Mucosa of stomach (tissue), 1 donor: ENCODE results near the gene C14orf39.
"Not testable (repeated sequence)": the region's sequence is repeated elsewhere in the genome, so short reads cannot be mapped to it uniquely, and the experiment has no call there.

Experiments
- H3K27me3 ChIP-seq: one replicate; pipeline ENCODE4 v1.7.0; 2013; ENCODE audit warnings: mild to moderate bottlenecking, low read length; ENCODE audit not compliant: control insufficient read depth, insufficient read depth
- H3K36me3 ChIP-seq: one replicate; pipeline ENCODE4 v1.7.0; 2013; ENCODE audit warnings: low read length; ENCODE audit not compliant: control insufficient read depth, insufficient read depth
- H3K4me1 ChIP-seq: one replicate; pipeline ENCODE4 v1.7.0; 2013; ENCODE audit warnings: mild to moderate bottlenecking, low read length; ENCODE audit not compliant: control insufficient read depth, insufficient read depth
- H3K4me3 ChIP-seq: one replicate; pipeline ENCODE4 v1.7.0; 2013; ENCODE audit warnings: low read length
- H3K9ac ChIP-seq: one replicate; pipeline ENCODE4 v1.7.0; 2013; ENCODE audit warnings: mild to moderate bottlenecking, low read length, moderate library complexity
- H3K9me3 ChIP-seq: one replicate; pipeline ENCODE4 v1.7.0; 2013; ENCODE audit warnings: mild to moderate bottlenecking, low read length, moderate library complexity; ENCODE audit not compliant: control insufficient read depth
- donor health status: Pancreatic carcinoma.

C14orf39 gene

GRCh38 chr14:60482743-60483142 lies 3.1 kb downstream of the C14orf39 start:
- Histone ChIP-seq H3K4me1 (no peaks in the 10 kb centered on the region), H3K9me3 (no peaks in the 10 kb centered on the region), H3K36me3 (no peaks in the 10 kb centered on the region), H3K9ac (no peak overlapping the region), H3K27me3 (peaks cover 24% of the 10 kb centered on the region), H3K4me3 (no peak overlapping the region)

- H3K9me3 ChIP-seq, H3K36me3 ChIP-seq, H3K4me3 ChIP-seq, H3K4me1 ChIP-seq, H3K9ac ChIP-seq, H3K27me3 ChIP-seq: not testable (repeated sequence)
Observed at GRCh38 chr14:60480248-60480647, 5.6 kb downstream of the C14orf39 start.

- Histone ChIP-seq H3K27me3 (no peaks in the 10 kb centered on the region), H3K9ac (no peak overlapping the region), H3K4me1 (no peaks in the 10 kb centered on the region), H3K36me3 (no peaks in the 10 kb centered on the region), H3K9me3 (no peaks in the 10 kb centered on the region), H3K4me3 (no peak overlapping the region)
Observed at GRCh38 chr14:60455875-60456274, 30.0 kb downstream of the C14orf39 start.

- Histone ChIP-seq H3K27me3 (no peaks in the 10 kb centered on the region), H3K9ac (no peak overlapping the region), H3K9me3 (no peaks in the 10 kb centered on the region), H3K4me3 (no peak overlapping the region), H3K4me1 (no peaks in the 10 kb centered on the region), H3K36me3 (no peaks in the 10 kb centered on the region)
Observed at GRCh38 chr14:60430276-60430675, 55.6 kb downstream of the C14orf39 start.

GRCh38 chr14:60420050-60420449 lies 65.8 kb downstream of the C14orf39 start:
- Histone ChIP-seq H3K4me3 (no peak overlapping the region), H3K36me3 (no peaks in the 10 kb centered on the region), H3K9me3 (no peaks in the 10 kb centered on the region), H3K27me3 (no peaks in the 10 kb centered on the region), H3K4me1 (peaks cover 5% of the 10 kb centered on the region), H3K9ac (no peak overlapping the region)

GRCh38 chr14:60397550-60397949 lies 88.3 kb downstream of the C14orf39 start:
- not testable (repeated sequence) for H3K27me3 ChIP-seq, H3K4me1 ChIP-seq, H3K36me3 ChIP-seq, H3K4me3 ChIP-seq, H3K9ac ChIP-seq, H3K9me3 ChIP-seq

- no peaks in the 10 kb centered on the region for H3K9me3 ChIP-seq
- no peaks in the 10 kb centered on the region for H3K4me1 ChIP-seq
- no peak overlapping the region for H3K4me3 ChIP-seq
- no peaks in the 10 kb centered on the region for H3K27me3 ChIP-seq
- no peaks in the 10 kb centered on the region for H3K36me3 ChIP-seq
- no peak overlapping the region for H3K9ac ChIP-seq
Observed at GRCh38 chr14:60396718-60397343, 89.0 kb downstream of the C14orf39 start.
